IMR-90 (cell line): ENCODE results near the gene DKK2. TPM values are rescaled to one million over a fixed set of nuclear protein-coding genes. Genes with fewer than 3 reads are reported as not detected.

Source experiments
- ATAC-seq: fragments of 200-7000 bp; cut with Tn5 transposase; 2 replicates; pipeline ENCODE4 v1.9.1; 2020; ENCODE audit warnings: low read depth, mild to moderate bottlenecking, moderate library complexity
- BruUV-seq: library from RNA; stranded (reverse); fragments of 400-500 nt; replicated peaks from 2 replicates; lab custom pipeline; 2021; lab: Mats Ljungman, UMichigan
- CTCF ChIA-PET: fragments of 300-600 bp; formaldehyde crosslinking; extraction: SDS; loops from one replicate; lab custom pipeline; 2021; ENCODE audit warnings: antibody characterized with exemption; lab: Yijun Ruan, JAX
- POLR2A ChIA-PET: fragments of 300-600 bp; sonication (Branson Sonifier 250); formaldehyde crosslinking; loops from one replicate; lab custom pipeline; 2022; ENCODE audit warnings: antibody characterized with exemption; ENCODE audit not compliant: unreplicated experiment; lab: Charles Lee
- DNase-seq: peaks from one replicate; pipeline ENCODE4 v3.0.0; 2013
- H2AFZ ChIP-seq: replicated peaks from 2 replicates; pipeline ENCODE3; 2013; ENCODE audit warnings: low read length, mild to moderate bottlenecking; ENCODE audit not compliant: poor library complexity
- H2AK5ac ChIP-seq: 2 replicates; pipeline ENCODE4 v1.6.1; 2013; ENCODE audit warnings: low read depth, low read length, inconsistent platforms
- H2AK9ac ChIP-seq: replicated peaks from 2 replicates; pipeline ENCODE3; 2013; ENCODE audit warnings: mild to moderate bottlenecking, low read depth, low read length, moderate library complexity; ENCODE audit not compliant: poor library complexity
- H2BK120ac ChIP-seq: 2 replicates; pipeline ENCODE4 v1.6.1; 2013; ENCODE audit warnings: low read depth, low read length, inconsistent platforms
- H2BK15ac ChIP-seq: 3 replicates; pipeline ENCODE4 v1.6.1; 2013; ENCODE audit warnings: low read depth, low read length, inconsistent platforms
- H2BK20ac ChIP-seq: 2 replicates; pipeline ENCODE4 v1.6.1; 2013; ENCODE audit warnings: low read depth, mild to moderate bottlenecking, inconsistent platforms, low read length, moderate library complexity
- H2BK5ac ChIP-seq: 2 replicates; pipeline ENCODE4 v1.6.1; 2013; ENCODE audit warnings: mild to moderate bottlenecking, low read depth, low read length, inconsistent platforms; ENCODE audit not compliant: poor library complexity, severe bottlenecking
- H3K14ac ChIP-seq: replicated peaks from 2 replicates; pipeline ENCODE4 v1.6.1; 2013; ENCODE audit warnings: low read depth, low read length, inconsistent platforms
- H3K18ac ChIP-seq: 2 replicates; pipeline ENCODE4 v1.6.1; 2013; ENCODE audit warnings: low read depth, low read length, control low read depth
- H3K23ac ChIP-seq: 2 replicates; pipeline ENCODE4 v1.6.1; 2013; ENCODE audit warnings: low read depth, low read length, inconsistent platforms
- H3K27ac ChIP-seq: 2 replicates; pipeline ENCODE4 v1.5.1; 2013; ENCODE audit warnings: mild to moderate bottlenecking, control low read depth, low read length; ENCODE audit not compliant: insufficient read depth
- H3K27me3 ChIP-seq: 2 replicates; pipeline ENCODE4 v1.6.1; 2013; ENCODE audit warnings: low read length; ENCODE audit not compliant: control insufficient read depth, insufficient read depth
- H3K36me3 ChIP-seq: 2 replicates; pipeline ENCODE4 v1.6.1; 2013; ENCODE audit warnings: low read length, mixed read lengths; ENCODE audit not compliant: control insufficient read depth, insufficient read depth
- H3K4ac ChIP-seq: 2 replicates; pipeline ENCODE4 v1.6.1; 2013; ENCODE audit warnings: low read depth, low read length, inconsistent platforms
- H3K4me1 ChIP-seq: 2 replicates; pipeline ENCODE4 v1.6.1; 2013; ENCODE audit warnings: low read length, mixed read lengths; ENCODE audit not compliant: control insufficient read depth, insufficient read depth
- H3K4me2 ChIP-seq: 2 replicates; pipeline ENCODE4 v1.6.1; 2013; ENCODE audit warnings: low read depth, mild to moderate bottlenecking, control low read depth, low read length, moderate library complexity
- H3K4me3 ChIP-seq: 2 replicates; pipeline ENCODE4 v1.5.1; 2013; ENCODE audit warnings: low read depth, mild to moderate bottlenecking, control low read depth, low read length, moderate library complexity; ENCODE audit not compliant: insufficient read depth
- H3K56ac ChIP-seq: 2 replicates; pipeline ENCODE4 v1.6.1; 2013; ENCODE audit warnings: low read length, inconsistent platforms; ENCODE audit not compliant: insufficient read depth; ENCODE audit errors: extremely low read depth
- H3K79me1 ChIP-seq, 2 experiments: 2 replicates each; pipeline ENCODE4 v1.6.1; 2013; ENCODE audit warnings: low read length in 2 of 2, inconsistent platforms in 1 of 2, low read depth in 1 of 2
- H3K9ac ChIP-seq: 2 replicates; pipeline ENCODE4 v1.6.1; 2013; ENCODE audit warnings: low read depth, low read length, control low read depth
- H3K9me1 ChIP-seq: 2 replicates; pipeline ENCODE4 v1.6.1; 2013; ENCODE audit warnings: low read length, inconsistent platforms; ENCODE audit not compliant: insufficient read depth
- H3K9me3 ChIP-seq: 2 replicates; pipeline ENCODE4 v1.6.1; 2013; ENCODE audit warnings: low read length; ENCODE audit not compliant: control insufficient read depth, insufficient read depth
- H4K20me1 ChIP-seq: 2 replicates; pipeline ENCODE4 v1.6.1; 2013; ENCODE audit warnings: low read length, inconsistent platforms; ENCODE audit not compliant: insufficient read depth
- H4K5ac ChIP-seq: 2 replicates; pipeline ENCODE4 v1.6.1; 2013; ENCODE audit warnings: mild to moderate bottlenecking, low read depth, low read length, control low read depth
- H4K8ac ChIP-seq, 2 experiments: 2 replicates each; pipeline ENCODE4 v1.6.1; 2013; ENCODE audit warnings: low read depth in 2 of 2, low read length in 2 of 2, control low read depth in 1 of 2, inconsistent platforms in 1 of 2
- H4K91ac ChIP-seq: 2 replicates; pipeline ENCODE4 v1.6.1; 2013; ENCODE audit warnings: low read depth, low read length, inconsistent platforms; ENCODE audit not compliant: insufficient read depth
- CHD1 ChIP-seq: IDR thresholded peaks from 2 replicates; pipeline ENCODE4 v1.6.1; 2012; ENCODE audit warnings: low read depth, low read length, improper control_type of control experiment
- CTCF ChIP-seq: conservative IDR thresholded peaks from 2 replicates; pipeline ENCODE4 v1.5.1; 2012; ENCODE audit warnings: mild to moderate bottlenecking, low read depth, low read length, improper control_type of control experiment
- FOS ChIP-seq: fragments of 150-350 bp; IDR thresholded peaks from 2 replicates; pipeline ENCODE4 v1.6.1; 2016; ENCODE audit warnings: low read depth, low read length
- MXI1 ChIP-seq: IDR thresholded peaks from 2 replicates; pipeline ENCODE4 v1.6.1; 2012; ENCODE audit warnings: low read depth, mild to moderate bottlenecking, low read length, moderate library complexity, borderline replicate concordance
- NFE2L2 ChIP-seq: fragments of 150-350 bp; IDR thresholded peaks from 2 replicates; pipeline ENCODE4 v1.6.1; 2016; ENCODE audit warnings: low read depth, mild to moderate bottlenecking, low read length
- POLR2A ChIP-seq: IDR thresholded peaks from 2 replicates; pipeline ENCODE4 v1.6.1; 2012; ENCODE audit warnings: mild to moderate bottlenecking, low read depth, low read length
- RCOR1 ChIP-seq: IDR thresholded peaks from 2 replicates; pipeline ENCODE4 v1.6.1; 2012; ENCODE audit warnings: mild to moderate bottlenecking, low read length, improper control_type of control experiment; ENCODE audit not compliant: insufficient replicate concordance
- SMC3 ChIP-seq: fragments of 150-350 bp; IDR thresholded peaks from 2 replicates; pipeline ENCODE4 v1.6.1; 2016; ENCODE audit warnings: low read depth, mild to moderate bottlenecking, antibody characterized with exemption, low read length, moderate library complexity
- USF2 ChIP-seq: fragments of 150-350 bp; IDR thresholded peaks from 2 replicates; pipeline ENCODE4 v1.6.1; 2017; ENCODE audit warnings: mild to moderate bottlenecking, antibody characterized with exemption, low read length, low read depth
- dilution Hi-C: fragments of 300-500 bp; cut with HindIII; formaldehyde crosslinking; loops from one replicate; pipeline ENCODE4 v1.14.3; 2018; ENCODE audit warnings: low sequenced_read_pairs; ENCODE audit not compliant: unreplicated experiment
- in situ Hi-C: fragments of 300-500 bp; cut with MboI; formaldehyde crosslinking; loops from 3 replicates; pipeline ENCODE4 v1.14.3; 2019; ENCODE audit warnings: low sequenced_read_pairs, inconsistent platforms, mixed read lengths
- intact Hi-C: fragments of 100-400 bp; cut with micrococcal nuclease; formaldehyde crosslinking; loops from 2 replicates; pipeline ENCODE4 v1.10.0; 2022
- polyA plus RNA-seq, 3 experiments: library from polyadenylated mRNA; depleted of rRNA; stranded (reverse); fragments of >200 nt; gene quantifications; 2 replicates each; pipeline ENCODE4 v1.2.3, GENCODE V29; 2012; ENCODE audit warnings: low replicate concordance in 1 of 3
- total RNA-seq: library from RNA; depleted of rRNA; stranded (reverse); fragments of >200 nt; gene quantifications from 2 replicates; pipeline ENCODE4 v1.2.3, GENCODE V29; 2012
- TF ChIP-seq, protein P1 (sequence below): fragments of 150-350 bp; IDR thresholded peaks from 2 replicates; pipeline ENCODE4 v1.6.1; 2016; ENCODE audit warnings: low read depth, mild to moderate bottlenecking, low read length, moderate library complexity, borderline replicate concordance

DKK2 gene
- total and polyA plus RNA-seq, 2 of the 4 experiments (the other 2 are of a cell fraction): 0.39 to 0.72 TPM

DNA sequence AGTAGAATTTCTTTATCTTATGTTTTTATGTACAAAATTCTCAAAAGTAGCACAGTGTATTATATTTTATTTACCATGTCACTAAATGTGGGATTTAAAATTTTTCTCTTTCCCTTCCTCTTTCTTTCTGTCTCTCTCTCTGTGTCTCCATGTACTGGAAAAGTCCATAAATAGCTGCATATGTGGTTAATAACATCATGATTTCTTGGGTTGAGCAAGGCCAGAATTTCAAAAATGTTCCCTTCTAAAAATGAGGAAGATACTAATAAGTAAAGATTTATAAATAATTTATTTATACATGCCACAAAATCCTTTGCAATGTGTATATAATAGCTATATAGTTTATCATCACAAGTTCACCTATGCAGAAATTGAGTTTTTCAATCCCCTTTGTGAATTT, 29.1 kb upstream of the DKK2 start:
- Histone ChIP-seq H3K9me3 (no peaks in the 10 kb centered on the region), H4K91ac (no peak overlapping the region), H2BK15ac (no peak overlapping the region), H3K56ac (no peak overlapping the region), H4K5ac (no peak overlapping the region), H3K4me1 (no peaks in the 10 kb centered on the region), H3K9me1 (no peaks in the 10 kb centered on the region), H3K27ac (no peak overlapping the region), H2BK5ac (no peak overlapping the region), H2BK20ac (no peak overlapping the region), H3K4me2 (no peak overlapping the region), H3K27me3 (no peaks in the 10 kb centered on the region), H3K36me3 (no peaks in the 10 kb centered on the region), H3K4me3 (no peak overlapping the region), H3K79me1 (no peaks in the 10 kb centered on the region), H2BK120ac (no peak overlapping the region), H3K4ac (no peak overlapping the region), H3K9ac (no peak overlapping the region), H3K14ac (no peak overlapping the region), H2AK5ac (no peak overlapping the region), H4K20me1 (no peaks in the 10 kb centered on the region), H2AK9ac (no peak overlapping the region), H2AFZ (no peak overlapping the region), H3K18ac (no peak overlapping the region), H3K23ac (no peak overlapping the region), H4K8ac (no peak overlapping the region)
- TF ChIP-seq USF2 (no peak), FOS (no peak), SMC3 (no peak), RCOR1 (no peak), CHD1 (no peak), POLR2A (no peak), NFE2L2 (no peak), MXI1 (no peak), CTCF (no peak)
- TF ChIP-seq, protein P1, sequence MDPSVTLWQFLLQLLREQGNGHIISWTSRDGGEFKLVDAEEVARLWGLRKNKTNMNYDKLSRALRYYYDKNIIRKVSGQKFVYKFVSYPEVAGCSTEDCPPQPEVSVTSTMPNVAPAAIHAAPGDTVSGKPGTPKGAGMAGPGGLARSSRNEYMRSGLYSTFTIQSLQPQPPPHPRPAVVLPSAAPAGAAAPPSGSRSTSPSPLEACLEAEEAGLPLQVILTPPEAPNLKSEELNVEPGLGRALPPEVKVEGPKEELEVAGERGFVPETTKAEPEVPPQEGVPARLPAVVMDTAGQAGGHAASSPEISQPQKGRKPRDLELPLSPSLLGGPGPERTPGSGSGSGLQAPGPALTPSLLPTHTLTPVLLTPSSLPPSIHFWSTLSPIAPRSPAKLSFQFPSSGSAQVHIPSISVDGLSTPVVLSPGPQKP: no peak
- no peak for ATAC-seq
- intact Hi-C loops: no loop called here
- in situ Hi-C loops: no loop called here
- dilution Hi-C loops: no loop called here
- BruUV-seq: no TSS peak
- ChIA-PET POLR2A (no interaction called here), CTCF (no interaction called here)
- DNase-seq: no peak
